ENCODE results near the gene ABCB11.

DNA sequence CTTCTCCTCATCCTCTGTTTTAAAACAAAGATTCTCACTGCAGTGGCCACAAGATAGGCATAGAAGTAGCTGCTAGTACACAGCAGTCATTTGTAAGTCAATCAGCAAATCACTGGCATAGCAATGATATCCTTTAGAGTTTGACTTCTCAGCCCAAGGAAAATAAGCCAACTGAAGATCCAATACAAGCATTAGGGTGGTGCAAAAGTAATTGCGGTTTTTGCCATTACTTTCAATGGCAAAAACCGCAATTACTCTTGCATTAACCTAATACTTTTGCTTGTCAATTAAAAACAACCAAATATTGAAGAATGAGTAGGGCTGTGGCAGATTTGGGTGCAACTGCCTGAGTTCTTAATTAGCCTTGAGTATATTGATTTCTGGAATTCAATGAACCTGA lies 127.2 kb downstream of the ABCB11 start:
- TF ChIP-seq CTCF (IDR thresholded peaks at IDR 0.05; ENCODE audit: extremely low read depth in 1 of 2, insufficient read depth in 1 of 2, low read depth in 1 of 2, low read length in 2 of 2) (no peak), EZH2 (IDR thresholded peaks at IDR 0.05; ENCODE audit: borderline replicate concordance, low read depth, low read length, severe bottlenecking) (no peak)

Data from endothelial cell of umbilical vein (primary cell).